ENCODE measurements around the gene CRYGA. TPM values are rescaled to one million over a fixed set of nuclear protein-coding genes. Genes with fewer than 3 reads are reported as not detected.

Gene CRYGA
- total and polyA plus RNA-seq, 2 donors (not counting 1 experiment from before 2014, with no cell fraction given) = not detected

DNA sequence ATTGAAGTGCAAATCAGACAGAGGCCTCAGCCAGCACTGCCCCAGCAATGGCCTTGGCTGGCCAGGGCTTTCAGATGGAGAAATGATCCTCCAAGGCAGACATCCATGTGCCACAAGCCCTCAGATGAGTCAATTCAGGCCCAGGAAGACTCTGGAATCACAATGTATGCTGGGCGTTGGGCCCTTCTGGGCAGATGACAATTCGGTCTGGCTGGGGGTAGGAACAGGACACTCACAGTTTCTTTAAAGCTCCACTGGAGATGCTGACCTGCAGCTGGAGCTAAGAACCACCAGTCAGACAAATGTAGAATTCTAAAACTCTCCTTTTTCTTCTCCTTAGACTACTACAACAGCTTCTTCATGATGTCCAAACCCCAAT lies 26.7 kb downstream of the CRYGA start:
- ATAC-seq (ENCODE audit: low read depth) = no peak
- no peaks in the 10 kb centered on the region for H3K4me1 ChIP-seq (ENCODE audit: control insufficient read depth in 2 of 2, insufficient read depth in 2 of 2, low read length in 2 of 2)
- ChIA-PET CTCF (no interaction called here), POLR2A (no interaction called here)
- TF ChIP-seq, protein P1, sequence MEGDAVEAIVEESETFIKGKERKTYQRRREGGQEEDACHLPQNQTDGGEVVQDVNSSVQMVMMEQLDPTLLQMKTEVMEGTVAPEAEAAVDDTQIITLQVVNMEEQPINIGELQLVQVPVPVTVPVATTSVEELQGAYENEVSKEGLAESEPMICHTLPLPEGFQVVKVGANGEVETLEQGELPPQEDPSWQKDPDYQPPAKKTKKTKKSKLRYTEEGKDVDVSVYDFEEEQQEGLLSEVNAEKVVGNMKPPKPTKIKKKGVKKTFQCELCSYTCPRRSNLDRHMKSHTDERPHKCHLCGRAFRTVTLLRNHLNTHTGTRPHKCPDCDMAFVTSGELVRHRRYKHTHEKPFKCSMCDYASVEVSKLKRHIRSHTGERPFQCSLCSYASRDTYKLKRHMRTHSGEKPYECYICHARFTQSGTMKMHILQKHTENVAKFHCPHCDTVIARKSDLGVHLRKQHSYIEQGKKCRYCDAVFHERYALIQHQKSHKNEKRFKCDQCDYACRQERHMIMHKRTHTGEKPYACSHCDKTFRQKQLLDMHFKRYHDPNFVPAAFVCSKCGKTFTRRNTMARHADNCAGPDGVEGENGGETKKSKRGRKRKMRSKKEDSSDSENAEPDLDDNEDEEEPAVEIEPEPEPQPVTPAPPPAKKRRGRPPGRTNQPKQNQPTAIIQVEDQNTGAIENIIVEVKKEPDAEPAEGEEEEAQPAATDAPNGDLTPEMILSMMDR (IDR thresholded peaks at IDR 0.05) = no peak
- no peak for TF ChIP-seq EZH2 (IDR thresholded peaks at IDR 0.05; ENCODE audit: borderline replicate concordance, insufficient read depth, low read depth, low read length, poor library complexity, severe bottlenecking)
- H3K27me3 Mint-ChIP-seq = peaks cover 7% of the 10 kb centered on the region
- no peak overlapping the region for H3K4me3 ChIP-seq (ENCODE audit: control extremely low read depth in 1 of 5, extremely low read depth in 1 of 5, insufficient read depth in 1 of 5, low read depth in 2 of 5, low read length in 4 of 5)
- H3K27me3 ChIP-seq (replicated peaks in 1 of 4; ENCODE audit: control extremely low read depth in 1 of 4, control insufficient read depth in 3 of 4, insufficient read depth in 4 of 4, low read length in 3 of 4) = no peaks in the 10 kb centered on the region
- no peak overlapping the region for H3K27ac Mint-ChIP-seq
- intact Hi-C loops (cut with micrococcal nuclease) = no loop called here
- H3K9me3 ChIP-seq (ENCODE audit: control extremely low read depth in 1 of 3, control insufficient read depth in 2 of 3, insufficient read depth in 1 of 3, low read length in 2 of 3) = peaks cover 0 to 14% (median 0%) of the 10 kb centered on the region in 3 donors
- H3K4me2 ChIP-seq (replicated peaks; ENCODE audit: low read depth, low read length, poor library complexity, severe bottlenecking) = no peak overlapping the region
- no peak overlapping the region for H3K9ac ChIP-seq (ENCODE audit: low read length)
- no peak overlapping the region for H2AFZ ChIP-seq (ENCODE audit: insufficient read depth, low read depth, low read length, poor library complexity, severe bottlenecking)
- no peak overlapping the region for H3K4me3 Mint-ChIP-seq
- no peaks in the 10 kb centered on the region for H3K4me1 Mint-ChIP-seq
- no peaks in the 10 kb centered on the region for H3K79me2 ChIP-seq (ENCODE audit: control insufficient read depth, insufficient read depth, low read length)
- no peaks in the 10 kb centered on the region for H3K36me3 ChIP-seq (replicated peaks in 1 of 2; ENCODE audit: control extremely low read depth in 1 of 2, control insufficient read depth in 1 of 2, extremely low read depth in 1 of 2, insufficient read depth in 2 of 2, low read length in 1 of 2)
- no peak for DNase-seq
- WGBS (ENCODE audit: insufficient coverage) = 100% methylated on average over 2 of the region's 2 CpGs
- no peaks in the 10 kb centered on the region for H4K20me1 ChIP-seq (ENCODE audit: control insufficient read depth, insufficient read depth, low read length, poor library complexity, severe bottlenecking)
- H3K27ac ChIP-seq (ENCODE audit: low read length in 2 of 2) = no peak overlapping the region
- H3K9me3 Mint-ChIP-seq (ENCODE audit: insufficient read depth) = peaks cover 7% of the 10 kb centered on the region

DNA sequence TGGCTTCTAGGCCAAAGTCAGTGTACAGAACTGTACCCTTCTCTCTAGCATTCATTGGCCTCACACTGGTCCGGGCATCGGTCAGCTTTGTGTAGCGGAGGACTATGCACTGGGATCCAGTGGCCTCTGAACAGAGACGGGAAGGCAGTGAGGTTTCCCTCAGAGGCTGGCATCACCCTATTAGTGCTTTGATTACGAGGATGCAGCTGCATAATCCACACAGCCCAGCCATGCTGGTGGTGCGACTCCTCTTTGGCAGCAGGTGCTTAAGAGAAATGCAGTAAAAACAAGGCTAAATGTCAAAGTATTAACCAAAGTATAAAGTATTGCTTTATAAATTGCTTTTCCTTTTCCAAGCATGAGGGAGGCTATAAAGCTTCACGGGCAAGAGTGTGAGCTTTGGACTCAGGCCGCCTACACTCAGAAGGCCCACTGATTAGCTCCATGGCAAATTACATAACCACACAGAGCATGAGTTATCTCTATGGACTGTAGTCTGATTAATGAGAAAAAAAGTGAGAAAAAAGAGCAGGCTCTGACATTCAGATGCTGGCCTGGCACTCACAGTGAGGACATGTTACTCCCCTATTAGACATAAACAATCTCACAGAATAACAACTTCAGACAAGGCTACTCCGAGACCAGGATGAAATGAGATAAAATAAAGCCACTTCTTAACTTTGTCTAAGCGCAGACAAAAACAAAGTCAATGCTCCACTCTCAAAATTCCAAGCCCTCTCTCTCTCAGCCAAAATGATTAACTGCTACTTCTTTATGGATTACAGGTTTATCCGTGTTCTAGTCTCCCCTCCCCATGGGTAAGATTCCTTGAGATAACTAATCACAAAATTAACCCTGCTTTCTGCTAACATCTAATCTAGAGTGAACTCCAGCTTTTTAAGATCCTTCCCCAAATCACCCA lies 27.3 kb downstream of the CRYGA start:
- DNase-seq (no peak), ATAC-seq (ENCODE audit: low read depth) (no peak)
- H3K4me3 ChIP-seq (ENCODE audit: control extremely low read depth in 1 of 5, extremely low read depth in 1 of 5, insufficient read depth in 1 of 5, low read depth in 2 of 5, low read length in 4 of 5) = no peak overlapping the region
- intact Hi-C loops (cut with micrococcal nuclease) = no loop called here
- H3K4me1 ChIP-seq (ENCODE audit: control insufficient read depth in 2 of 2, insufficient read depth in 2 of 2, low read length in 2 of 2) = no peaks in the 10 kb centered on the region
- no peaks in the 10 kb centered on the region for H3K27me3 ChIP-seq (replicated peaks in 1 of 4; ENCODE audit: control extremely low read depth in 1 of 4, control insufficient read depth in 3 of 4, insufficient read depth in 4 of 4, low read length in 3 of 4)
- Mint-ChIP-seq H3K4me3 (no peak overlapping the region), H3K27me3 (peaks cover 7% of the 10 kb centered on the region), H3K9me3 (ENCODE audit: insufficient read depth) (peaks cover 7% of the 10 kb centered on the region), H3K4me1 (no peaks in the 10 kb centered on the region), H3K27ac (no peak overlapping the region)
- TF ChIP-seq, protein P1 (IDR thresholded peaks at IDR 0.05) = no peak
- TF ChIP-seq EZH2 (IDR thresholded peaks at IDR 0.05; ENCODE audit: borderline replicate concordance, insufficient read depth, low read depth, low read length, poor library complexity, severe bottlenecking) = no peak
- H3K9me3 ChIP-seq (ENCODE audit: control extremely low read depth in 1 of 3, control insufficient read depth in 2 of 3, insufficient read depth in 1 of 3, low read length in 2 of 3) = peaks cover 0 to 12% (median 0%) of the 10 kb centered on the region in 3 donors
- ChIA-PET POLR2A (no interaction called here), CTCF (no interaction called here)
- H3K9ac ChIP-seq (ENCODE audit: low read length) = no peak overlapping the region
- H3K79me2 ChIP-seq (ENCODE audit: control insufficient read depth, insufficient read depth, low read length) = no peaks in the 10 kb centered on the region
- H2AFZ ChIP-seq (ENCODE audit: insufficient read depth, low read depth, low read length, poor library complexity, severe bottlenecking) = no peak overlapping the region
- no peak overlapping the region for H3K4me2 ChIP-seq (replicated peaks; ENCODE audit: low read depth, low read length, poor library complexity, severe bottlenecking)
- no peaks in the 10 kb centered on the region for H3K36me3 ChIP-seq (replicated peaks in 1 of 2; ENCODE audit: control extremely low read depth in 1 of 2, control insufficient read depth in 1 of 2, extremely low read depth in 1 of 2, insufficient read depth in 2 of 2, low read length in 1 of 2)
- whole genome bisulfite sequencing (ENCODE audit: insufficient coverage) = 96% methylated on average over 7 of the region's 11 CpGs
- H4K20me1 ChIP-seq (ENCODE audit: control insufficient read depth, insufficient read depth, low read length, poor library complexity, severe bottlenecking) = no peaks in the 10 kb centered on the region
- H3K27ac ChIP-seq (ENCODE audit: low read length in 2 of 2) = no peak overlapping the region

All from B cell (primary cell).